ENCODE results near the gene TSPAN1.
A peak's percentile ranks its signal among the peaks of the same experiment; 100 is the strongest.

The TSPAN1 gene

GRCh38 chr1:46166521-46167462 lies 8.1 kb upstream of the TSPAN1 start:
- no peak for DNase-seq

GRCh38 chr1:46168477-46168876 lies 6.4 kb upstream of the TSPAN1 start:
- no peak for DNase-seq

- DNase-seq, result no peak
These were observed 5.0 kb upstream of the TSPAN1 start for GRCh38 chr1:46169811-46170454.

- no peak for DNase-seq
These were observed 3.5 kb upstream of the TSPAN1 start for GRCh38 chr1:46171351-46171750.

- DNase-seq, result no peak
These were observed 3.0 kb upstream of the TSPAN1 start for GRCh38 chr1:46171871-46172270.

GRCh38 chr1:46172321-46172720 lies 2.6 kb upstream of the TSPAN1 start:
- no peak for DNase-seq

- peak; percentile 57 for DNase-seq
These were observed 1.5 kb upstream of the TSPAN1 start for GRCh38 chr1:46173361-46173856.

GRCh38 chr1:46175243-46175642 lies 356 bp downstream of the TSPAN1 start:
- no peak for DNase-seq

- no peak for DNase-seq
These were observed 1.5 kb downstream of the TSPAN1 start, which contains the start of gene P3R3URF for GRCh38 chr1:46176211-46176865. P3R3URF (minus strand) TSS chr1:46176488; CDS start chr1:46176471, 17 bp downstream.

GRCh38 chr1:46179138-46180081 lies 4.5 kb downstream of the TSPAN1 start:
- peak; percentile 85 for DNase-seq

- no peak for DNase-seq
These were observed 5.3 kb downstream of the TSPAN1 start for GRCh38 chr1:46180082-46180616.

GRCh38 chr1:46181343-46182260 lies 6.7 kb downstream of the TSPAN1 start:
- DNase-seq, result peak; percentile 49

GRCh38 chr1:46183079-46183847 lies 8.4 kb downstream of the TSPAN1 start:
- DNase-seq, result peak; percentile 95

- DNase-seq, result no peak
These were observed 9.2 kb downstream of the TSPAN1 start for GRCh38 chr1:46183926-46184557.

- no peak for DNase-seq
These were observed 10.2 kb downstream of the TSPAN1 start for GRCh38 chr1:46184920-46185658.

GRCh38 chr1:46186076-46186475 lies 11.2 kb downstream of the TSPAN1 start:
- DNase-seq, result no peak

- DNase-seq, result no peak
These were observed 12.4 kb downstream of the TSPAN1 start for GRCh38 chr1:46187106-46187869.

Data from fibroblast of skin of back (primary cell).